NT2/D1 (cell line): ENCODE measurements around the gene SPIN2A.
"Not testable (repeated sequence)": the region's sequence is repeated elsewhere in the genome, so short reads cannot be mapped to it uniquely, and the experiment has no call there.

Experiments
- DNase-seq: peaks from one replicate; pipeline ENCODE4 v3.0.0-alpha.2; 2011; ENCODE audit warnings: low read depth, low spot score
- H3K27me3 ChIP-seq: 2 replicates; pipeline ENCODE4 v1.6.0; 2011; ENCODE audit warnings: mild to moderate bottlenecking; ENCODE audit not compliant: insufficient read length, insufficient read depth
- H3K36me3 ChIP-seq: 2 replicates; pipeline ENCODE4 v1.6.1; 2011; ENCODE audit warnings: mild to moderate bottlenecking, low read length, mixed read lengths; ENCODE audit not compliant: insufficient read depth, insufficient read length
- H3K4me1 ChIP-seq: 2 replicates; pipeline ENCODE4 v1.5.1; 2011; ENCODE audit not compliant: insufficient read depth, insufficient read length
- H3K4me3 ChIP-seq: 2 replicates; pipeline ENCODE4 v1.5.1; 2011; ENCODE audit warnings: low read depth; ENCODE audit not compliant: insufficient read length
- H3K9ac ChIP-seq: 2 replicates; pipeline ENCODE4 v1.6.0; 2011; ENCODE audit warnings: low read depth; ENCODE audit not compliant: insufficient read length
- H3K9me3 ChIP-seq: 2 replicates; pipeline ENCODE4 v1.5.1; 2011; ENCODE audit warnings: mild to moderate bottlenecking, low read length; ENCODE audit not compliant: insufficient read depth
- SUZ12 ChIP-seq: IDR thresholded peaks from 2 replicates; pipeline ENCODE4 v1.6.1; 2011; ENCODE audit not compliant: insufficient read length, insufficient read depth; ENCODE audit errors: extremely low read depth
- YY1 ChIP-seq: IDR thresholded peaks from 2 replicates; pipeline ENCODE4 v1.6.1; 2011; ENCODE audit not compliant: insufficient read length, insufficient read depth
- ZNF274 ChIP-seq: IDR thresholded peaks from 2 replicates; pipeline ENCODE4 v1.6.1; 2011; ENCODE audit warnings: mild to moderate bottlenecking, low read depth, low read length

Gene SPIN2A

DNA sequence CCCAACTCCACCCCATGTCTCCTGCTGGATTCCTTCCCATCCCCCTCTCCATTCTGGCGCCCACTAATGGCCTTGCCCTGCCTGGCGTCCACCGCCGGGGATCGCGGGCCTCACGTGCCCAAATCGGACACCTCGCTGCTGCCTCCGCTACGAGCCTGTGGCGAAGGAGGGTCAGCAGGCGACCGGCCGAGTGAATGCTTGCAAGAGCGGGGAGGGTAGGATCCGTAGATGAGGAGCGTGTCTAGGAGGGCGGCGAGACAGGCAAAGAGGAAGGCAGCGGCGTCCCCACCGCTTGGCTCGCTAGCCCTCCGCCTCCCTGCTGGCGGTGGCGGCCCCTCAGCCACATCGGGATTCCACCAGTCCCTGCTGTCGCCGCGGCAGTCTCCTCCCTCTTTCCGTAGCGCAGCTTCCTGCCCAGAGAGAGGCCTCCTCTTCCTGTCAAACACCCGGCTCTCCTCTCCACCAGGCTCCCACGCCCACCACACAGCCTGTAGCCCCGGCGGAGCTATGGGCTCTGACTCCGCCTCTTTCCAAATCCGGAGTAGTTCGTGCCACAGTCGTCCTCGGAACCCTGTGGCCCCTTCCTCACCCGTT is 15.9 kb downstream of the SPIN2A start, which contains the start of gene SPIN2B:
Gene SPIN2B (minus strand): TSS at position 387 of the 594 bp plus-strand sequence.
- peak within 1 kb of the TSS; percentile 95 for H3K9ac ChIP-seq
- H3K36me3 ChIP-seq, result peaks cover 28% of the 10 kb centered on the region
- TF ChIP-seq ZNF274 (no peak), YY1 (no peak), SUZ12 (no peak)
- H3K27me3 ChIP-seq, result no peaks in the 10 kb centered on the region
- H3K4me3 ChIP-seq, result peak within 1 kb of the TSS; percentile 77
- no peaks in the 10 kb centered on the region for H3K4me1 ChIP-seq
- DNase-seq, result peak; percentile 88
- no peaks in the 10 kb centered on the region for H3K9me3 ChIP-seq

DNA sequence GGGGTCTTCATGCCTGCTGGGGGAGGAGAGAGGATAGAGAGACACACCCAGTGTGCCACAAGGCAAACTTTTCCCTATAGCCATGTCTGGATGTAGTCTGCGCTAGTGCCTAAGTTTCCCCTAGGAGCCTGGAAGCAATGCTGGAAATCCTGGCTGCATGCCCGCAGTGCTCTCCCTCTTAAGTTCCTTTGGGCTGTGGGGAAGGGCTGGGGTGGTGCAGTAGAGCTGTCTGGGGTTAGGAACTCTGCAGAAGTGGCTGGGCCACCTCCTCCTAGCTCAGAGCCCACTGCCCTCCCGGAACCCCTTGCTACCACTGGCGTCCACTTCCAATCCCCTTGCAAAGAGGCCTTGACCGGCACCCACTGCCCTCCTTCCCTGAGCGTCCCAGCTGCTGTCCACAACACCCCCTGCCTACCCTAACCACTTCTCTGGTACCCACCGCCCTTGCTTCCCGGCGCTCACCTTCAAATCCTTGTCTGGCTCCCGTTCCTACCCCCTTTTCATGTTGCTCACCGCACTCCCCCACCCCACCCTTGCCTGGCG is 16.5 kb downstream of the SPIN2A start:
- not testable (repeated sequence) for DNase-seq, H3K9me3 ChIP-seq, H3K4me1 ChIP-seq, H3K27me3 ChIP-seq
- H3K36me3 ChIP-seq, result peaks cover 33% of the 10 kb centered on the region
- peak overlapping the region; percentile 95 for H3K9ac ChIP-seq
- H3K4me3 ChIP-seq, result peak overlapping the region; percentile 77

DNA sequence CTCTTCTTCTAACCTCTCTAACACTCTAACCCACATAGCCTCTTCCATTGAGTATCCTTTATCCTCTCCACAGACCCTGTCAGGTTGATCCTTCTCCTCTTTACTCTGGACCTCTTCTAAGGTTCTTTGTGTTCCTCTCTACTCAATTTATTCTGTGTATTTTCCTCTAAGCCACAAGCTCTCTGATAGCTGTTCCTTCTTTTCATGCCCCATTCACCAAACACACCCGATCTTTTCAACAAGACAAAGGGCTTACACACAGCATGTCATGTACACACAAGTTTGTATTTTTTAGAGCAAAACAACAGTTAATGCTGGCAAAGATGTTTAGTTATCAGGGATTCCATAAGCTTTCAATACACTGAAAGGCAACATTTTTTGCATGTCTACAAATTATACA is 17.8 kb downstream of the SPIN2A start:
- TF ChIP-seq SUZ12, result no peak
- TF ChIP-seq ZNF274, result no peak
- no peak for TF ChIP-seq YY1

DNA sequence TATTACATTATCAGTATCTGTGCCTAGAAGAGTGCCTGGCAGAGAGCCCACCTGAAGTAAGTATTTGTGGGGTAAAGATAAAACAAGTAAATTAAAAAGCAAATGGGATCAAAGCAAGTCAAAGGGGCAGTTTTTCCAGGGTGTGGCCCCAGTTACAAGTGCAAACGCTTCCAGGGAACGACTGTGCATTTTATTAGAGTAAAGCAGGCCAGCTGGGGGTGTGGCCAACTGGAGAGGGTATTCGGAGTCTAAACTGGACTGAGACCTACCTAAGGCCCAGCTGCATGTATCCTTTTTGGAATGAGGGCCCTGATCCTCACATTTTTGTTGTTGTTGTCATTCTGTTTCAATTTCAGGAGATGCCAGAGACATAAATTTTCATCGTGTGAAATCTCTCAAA is 19.6 kb downstream of the SPIN2A start:
- not testable (repeated sequence) for H3K9ac ChIP-seq, H3K9me3 ChIP-seq, H3K4me3 ChIP-seq, H3K27me3 ChIP-seq, H3K4me1 ChIP-seq, DNase-seq
- peaks cover 57% of the 10 kb centered on the region for H3K36me3 ChIP-seq

More for the DNA sequence above, 17.8 kb downstream of the SPIN2A start:
- DNase-seq, result no peak
- Histone ChIP-seq H3K36me3 (peaks cover 44% of the 10 kb centered on the region), H3K4me3 (no peak overlapping the region), H3K4me1 (no peaks in the 10 kb centered on the region), H3K9ac (no peak overlapping the region), H3K9me3 (no peaks in the 10 kb centered on the region), H3K27me3 (no peaks in the 10 kb centered on the region)

DNA sequence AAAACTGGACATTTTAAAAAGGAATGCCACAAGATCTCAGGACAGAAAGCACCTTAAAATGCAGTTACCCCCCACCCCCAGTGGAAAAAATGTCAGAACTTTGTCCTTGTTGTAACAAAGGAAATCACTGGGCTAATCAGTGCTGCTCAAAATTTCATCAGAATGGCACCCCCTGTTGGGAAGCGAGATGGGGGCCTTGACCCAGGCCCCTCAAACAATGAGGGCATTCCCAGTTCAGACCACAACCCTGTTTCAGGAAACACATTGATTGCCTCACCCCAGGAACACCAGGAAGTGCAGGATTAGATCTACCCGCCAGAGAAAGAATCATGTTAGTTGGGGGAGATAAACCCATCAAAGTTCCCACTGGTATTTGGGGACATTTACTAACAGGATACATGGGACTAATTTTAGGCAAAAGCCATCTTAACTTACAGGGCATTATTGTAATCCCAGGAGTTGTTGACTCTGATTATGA is 32.2 kb downstream of the SPIN2A start:
- Histone ChIP-seq H3K36me3 (peaks cover 30% of the 10 kb centered on the region), H3K4me3 (no peak overlapping the region), H3K4me1 (no peaks in the 10 kb centered on the region), H3K27me3 (no peaks in the 10 kb centered on the region), H3K9me3 (peaks cover 7% of the 10 kb centered on the region; the same call in 1 of the 2 replicates), H3K9ac (no peak overlapping the region)
- TF ChIP-seq SUZ12 (no peak), ZNF274 (no peak), YY1 (no peak)
- peak; percentile 59 for DNase-seq

DNA sequence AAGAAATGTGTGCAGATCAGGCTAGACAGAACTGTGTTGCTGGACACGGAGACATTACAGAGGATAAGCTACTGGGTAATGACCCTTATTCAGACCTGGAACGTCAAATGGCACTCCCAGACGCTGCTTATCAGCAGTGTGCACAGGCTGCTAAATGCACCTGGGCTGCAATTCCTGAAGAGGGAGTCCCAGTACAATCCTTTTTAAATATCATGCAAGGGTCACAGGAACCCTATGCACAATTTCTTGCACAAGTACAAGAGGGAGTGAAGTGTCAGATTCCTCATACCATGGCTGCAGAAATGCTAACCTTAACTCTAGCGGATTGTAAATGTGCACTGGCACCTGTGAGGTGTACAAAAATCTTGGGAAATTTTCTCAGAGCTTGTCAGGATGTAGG is 32.8 kb downstream of the SPIN2A start:
- H3K4me3 ChIP-seq, result no peak overlapping the region
- no peak for TF ChIP-seq ZNF274
- no peak for TF ChIP-seq YY1
- no peak for TF ChIP-seq SUZ12
- H3K36me3 ChIP-seq, result peaks cover 30% of the 10 kb centered on the region
- no peak for DNase-seq
- peaks cover 7% of the 10 kb centered on the region; the same call in 1 of the 2 replicates for H3K9me3 ChIP-seq
- no peak overlapping the region for H3K9ac ChIP-seq
- no peaks in the 10 kb centered on the region for H3K27me3 ChIP-seq
- no peaks in the 10 kb centered on the region for H3K4me1 ChIP-seq

DNA sequence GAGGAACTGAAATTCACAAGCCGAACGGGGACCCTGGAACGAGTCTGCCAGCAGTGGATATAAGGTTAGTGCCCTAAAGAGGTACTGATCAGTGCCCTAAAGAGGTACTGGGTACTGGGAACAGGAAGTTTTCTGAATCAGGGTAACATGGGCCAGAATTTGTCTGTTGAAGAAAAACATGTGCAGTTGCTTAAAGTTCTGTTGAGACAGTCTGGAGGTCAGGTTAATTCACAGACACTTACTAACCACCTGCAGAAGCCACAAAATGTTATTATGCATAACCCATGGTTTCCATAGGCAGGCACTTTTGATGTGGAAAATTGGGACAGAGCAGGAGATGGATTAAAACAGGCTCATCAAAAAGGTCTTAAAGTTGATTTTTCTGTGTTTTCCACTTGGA is 33.7 kb downstream of the SPIN2A start:
- H3K4me1 ChIP-seq, result no peaks in the 10 kb centered on the region
- H3K9ac ChIP-seq, result no peak overlapping the region

DNA sequence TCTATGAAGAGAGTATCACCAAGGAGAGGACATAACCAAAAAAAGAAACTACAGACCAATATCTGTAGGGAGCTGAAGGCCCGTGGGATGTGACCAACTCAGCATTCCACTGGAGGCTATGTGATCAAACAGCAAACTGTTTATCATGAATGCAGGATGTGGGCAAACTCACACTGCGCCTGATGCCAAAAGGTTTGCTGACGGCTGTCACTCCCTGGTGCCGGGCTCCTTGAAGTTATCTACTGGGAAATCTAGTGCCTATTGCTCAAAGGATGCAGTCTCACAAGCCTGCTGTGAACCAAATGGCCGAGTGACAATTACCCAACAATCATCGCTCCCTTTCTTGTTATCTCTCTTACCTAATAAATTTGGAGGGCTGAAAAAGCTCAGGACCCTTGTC is 34.3 kb downstream of the SPIN2A start:
- not testable (repeated sequence) for H3K27me3 ChIP-seq, H3K9me3 ChIP-seq, H3K4me1 ChIP-seq, H3K9ac ChIP-seq, DNase-seq, H3K4me3 ChIP-seq
- H3K36me3 ChIP-seq, result peaks cover 15% of the 10 kb centered on the region

More for the DNA sequence above, 33.7 kb downstream of the SPIN2A start:
- no peak for DNase-seq
- Histone ChIP-seq H3K9me3 (peaks cover 7% of the 10 kb centered on the region; the same call in 1 of the 2 replicates), H3K27me3 (no peaks in the 10 kb centered on the region), H3K4me3 (no peak overlapping the region), H3K36me3 (peaks cover 21% of the 10 kb centered on the region)
- TF ChIP-seq YY1, result no peak
- no peak for TF ChIP-seq SUZ12
- no peak for TF ChIP-seq ZNF274
